Measurements from ENCODE around the gene FIP1L1.
"Not testable (repeated sequence)": the region's sequence is repeated elsewhere in the genome, so short reads cannot be mapped to it uniquely, and the experiment has no call there.

The FIP1L1 gene

DNA sequence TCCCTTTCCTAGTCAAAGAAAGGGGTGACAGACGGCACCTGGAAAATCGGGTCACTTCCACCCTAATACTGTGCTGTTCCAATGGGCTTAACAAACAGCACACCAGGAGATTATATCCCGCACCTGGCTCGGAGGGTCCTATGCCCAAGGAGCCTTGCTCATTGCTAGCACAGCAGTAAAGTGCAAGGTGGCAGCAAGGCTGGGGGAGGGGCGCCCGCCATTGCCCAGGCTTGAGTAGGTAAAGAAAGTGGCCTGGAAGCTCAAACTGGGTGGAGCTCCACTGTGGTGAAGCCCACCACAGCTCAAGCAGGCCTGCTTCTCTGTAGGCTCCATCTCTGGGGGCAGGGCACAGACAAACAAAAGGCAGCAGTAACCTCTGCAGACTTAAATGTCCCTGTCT, 89.1 kb downstream of the FIP1L1 start:
- in situ Hi-C loops (cut with MboI; ENCODE audit: low sequenced_read_pairs) = not testable (repeated sequence)

DNA sequence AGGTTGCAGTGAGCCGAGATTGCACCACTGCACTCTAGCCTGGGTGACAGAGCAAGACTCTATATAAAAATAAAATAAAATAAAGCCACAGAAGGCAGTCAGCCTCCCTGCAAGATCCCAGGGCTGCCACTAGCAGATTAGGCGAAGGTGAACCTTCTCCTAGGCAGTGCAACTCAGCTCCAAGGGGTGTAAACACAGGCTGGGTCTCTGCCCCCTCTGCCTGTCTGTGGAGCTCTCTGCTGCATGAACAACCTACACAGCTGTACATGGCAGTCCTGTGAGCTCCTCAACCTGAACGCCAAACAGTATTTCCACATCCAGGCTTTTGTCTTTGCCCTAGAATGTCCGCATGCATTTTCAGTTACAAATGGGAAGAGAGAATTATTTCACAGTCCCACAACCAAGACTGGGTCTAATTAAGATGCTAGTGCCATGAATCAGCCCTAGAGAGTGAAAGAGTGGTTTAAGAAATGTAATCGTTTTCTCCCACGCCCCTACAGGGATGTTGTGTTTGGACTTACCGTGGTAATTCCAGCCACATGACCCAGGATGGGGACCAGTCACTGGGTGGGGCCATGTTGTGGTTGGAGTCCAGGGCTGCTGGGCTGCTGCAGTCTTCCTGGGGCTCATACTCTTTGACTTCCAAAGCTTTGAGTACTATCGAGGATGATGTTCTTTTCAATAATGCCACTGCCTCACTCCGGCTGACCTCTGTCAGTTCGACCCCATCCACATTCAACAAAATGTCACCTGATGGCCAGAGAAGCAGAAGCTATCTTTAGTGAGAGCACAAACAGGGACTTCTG, 99.0 kb downstream of the FIP1L1 start:
- in situ Hi-C loops (cut with MboI; ENCODE audit: low sequenced_read_pairs) = no loop called here

DNA sequence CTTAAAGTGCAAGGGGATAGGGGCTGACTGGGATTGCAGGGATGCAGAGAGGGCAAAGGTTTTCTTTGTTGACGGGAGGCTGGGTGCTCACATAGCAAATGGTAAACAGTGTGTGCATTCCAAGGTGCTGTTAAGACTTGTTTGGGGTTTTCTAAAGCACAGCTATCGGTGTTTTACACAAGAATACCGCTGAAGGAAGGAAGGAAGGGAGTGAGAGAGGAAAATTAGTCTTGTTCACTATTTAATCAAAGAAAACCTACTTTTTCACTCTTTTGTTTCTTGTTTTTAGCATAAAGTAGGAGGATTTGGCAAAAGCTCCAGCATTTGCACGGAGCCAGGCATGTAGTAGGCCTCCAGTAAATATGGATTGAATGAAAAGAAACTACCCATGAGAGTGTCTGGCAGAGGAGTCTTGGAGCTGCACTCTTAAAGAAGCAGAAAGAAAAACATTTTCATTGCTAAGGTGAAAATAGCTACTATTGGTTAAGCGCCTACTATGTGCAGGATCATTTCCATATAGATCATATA, 99.7 kb downstream of the FIP1L1 start:
- in situ Hi-C loops (cut with MboI; ENCODE audit: low sequenced_read_pairs) = no loop called here

GRCh38 chr4:53477636-53478035, 100.2 kb downstream of the FIP1L1 start:
- in situ Hi-C loops (cut with MboI; ENCODE audit: low sequenced_read_pairs) = no loop called here

DNA sequence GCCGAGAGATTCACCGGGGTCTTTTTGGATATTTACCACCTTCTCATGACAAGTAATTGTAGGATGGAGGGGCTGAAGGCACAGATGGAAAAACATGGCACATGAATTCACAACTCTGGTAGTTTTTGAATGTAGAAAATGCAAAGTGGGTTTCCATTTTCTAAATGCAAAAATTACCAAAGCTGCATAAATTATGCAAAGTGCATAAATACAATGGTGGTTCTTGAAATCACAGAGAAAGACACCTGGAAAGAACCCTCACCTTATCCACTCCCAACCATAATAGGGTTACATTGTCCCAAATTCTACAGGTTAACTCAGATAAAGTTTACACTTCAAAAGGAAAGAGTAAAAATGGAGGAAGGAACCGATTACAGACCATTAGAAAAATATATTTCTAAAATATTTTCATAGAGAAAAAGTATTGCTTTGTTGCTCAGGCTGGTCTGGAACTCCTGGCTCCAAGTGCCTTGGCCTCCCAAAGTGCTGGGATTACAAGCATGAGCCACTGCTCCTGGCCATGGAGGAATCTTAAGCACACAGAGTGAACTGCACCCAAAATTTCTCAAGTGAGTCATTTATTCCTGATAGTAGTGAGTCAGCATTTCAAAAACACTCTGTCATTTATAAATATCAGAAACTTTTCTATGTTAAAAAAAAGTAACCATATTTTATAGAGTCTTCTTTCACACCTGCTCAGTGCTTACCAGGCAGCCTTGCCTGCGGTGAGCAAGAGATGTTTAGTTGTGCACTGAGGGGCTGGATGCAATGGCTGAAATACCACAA, 101.4 kb downstream of the FIP1L1 start:
- in situ Hi-C loops (cut with MboI; ENCODE audit: low sequenced_read_pairs) = no loop called here

GRCh38 chr4:53479736-53480525, 102.5 kb downstream of the FIP1L1 start:
- in situ Hi-C loops (cut with MboI; ENCODE audit: low sequenced_read_pairs) = no loop called here

DNA sequence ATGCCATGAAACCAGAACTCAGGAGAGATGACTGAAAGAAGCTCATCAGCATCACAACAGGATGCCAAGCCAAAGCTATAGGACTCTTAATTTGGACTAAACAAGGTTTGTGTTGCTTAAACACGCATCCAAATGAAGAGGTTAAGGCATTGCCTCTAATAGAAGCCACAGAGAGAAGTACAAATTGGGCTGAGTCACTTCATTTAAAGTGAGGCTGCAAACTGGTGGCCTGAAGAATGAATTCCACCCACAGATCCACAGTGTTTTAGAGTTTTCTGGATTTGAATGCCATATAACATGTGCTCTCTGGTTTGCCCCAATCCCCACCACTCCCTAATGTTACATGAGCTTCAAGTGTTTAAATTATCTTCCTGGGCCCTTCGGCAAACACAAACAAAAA, 103.5 kb downstream of the FIP1L1 start:
- in situ Hi-C loops (cut with MboI; ENCODE audit: low sequenced_read_pairs) = no loop called here

- in situ Hi-C loops (cut with MboI; ENCODE audit: low sequenced_read_pairs) = no loop called here
These were observed 104.1 kb downstream of the FIP1L1 start for GRCh38 chr4:53481586-53481985.

DNA sequence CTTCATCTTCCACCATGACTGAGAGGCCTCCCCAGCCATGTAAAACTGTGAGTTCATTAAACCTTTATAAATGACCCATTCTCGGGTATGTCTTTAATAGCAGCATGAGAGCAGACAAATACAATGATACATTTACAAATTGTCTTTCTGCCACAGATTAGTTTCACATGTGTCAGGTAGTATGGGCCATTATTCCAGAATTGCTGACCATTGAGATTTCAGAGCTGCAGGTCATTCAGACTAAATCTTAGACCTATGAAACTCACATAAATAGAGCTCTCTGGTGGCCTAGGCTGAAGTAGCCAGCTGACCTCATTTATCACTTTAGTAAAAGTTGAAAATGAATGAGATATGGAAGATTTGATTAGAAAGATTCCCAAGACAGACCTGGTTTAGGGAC, 105.8 kb downstream of the FIP1L1 start:
- in situ Hi-C loops (cut with MboI; ENCODE audit: low sequenced_read_pairs) = no loop called here

GRCh38 chr4:53484911-53485657, 107.6 kb downstream of the FIP1L1 start:
- in situ Hi-C loops (cut with MboI; ENCODE audit: low sequenced_read_pairs) = no loop called here

DNA sequence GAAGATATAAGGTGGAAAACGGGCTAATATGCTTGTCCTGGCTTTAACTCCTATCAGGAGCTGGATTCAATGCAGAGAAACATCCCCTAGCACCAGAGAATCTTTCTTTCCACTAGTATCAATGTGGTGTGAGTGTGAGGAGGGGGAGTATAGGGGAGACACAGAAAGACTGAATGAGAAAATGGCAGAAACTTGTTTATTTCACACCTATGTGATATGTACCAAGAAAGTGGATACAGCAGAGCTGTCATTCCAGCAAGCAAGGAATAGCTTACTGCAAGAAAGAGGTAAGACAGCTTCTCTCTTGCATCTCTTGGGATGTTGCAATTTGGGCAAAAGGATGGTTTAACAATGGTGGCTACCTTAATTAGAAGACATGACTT, 108.2 kb downstream of the FIP1L1 start:
- in situ Hi-C loops (cut with MboI; ENCODE audit: low sequenced_read_pairs) = no loop called here

DNA sequence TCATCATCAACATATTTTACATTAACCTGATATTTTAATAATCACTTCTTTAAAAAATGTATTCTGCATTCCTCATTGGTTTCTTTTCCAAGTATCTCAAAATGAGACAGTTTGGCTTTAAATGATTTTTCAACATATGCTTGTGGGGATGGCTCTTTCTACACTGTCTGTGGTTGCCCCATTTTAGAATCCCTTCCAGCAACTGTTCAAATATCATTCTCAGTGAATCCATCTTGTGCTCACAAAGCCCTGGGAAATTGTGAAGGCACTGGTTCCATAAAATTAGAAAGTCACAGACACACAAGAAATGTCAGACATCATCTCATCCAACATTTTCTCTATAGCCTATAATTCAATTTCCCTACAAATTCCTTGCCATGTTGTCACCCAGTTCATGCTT, 110.3 kb downstream of the FIP1L1 start:
- in situ Hi-C loops (cut with MboI; ENCODE audit: low sequenced_read_pairs) = no loop called here

GRCh38 chr4:53489279-53489889, 111.9 kb downstream of the FIP1L1 start:
- in situ Hi-C loops (cut with MboI; ENCODE audit: low sequenced_read_pairs) = no loop called here

DNA sequence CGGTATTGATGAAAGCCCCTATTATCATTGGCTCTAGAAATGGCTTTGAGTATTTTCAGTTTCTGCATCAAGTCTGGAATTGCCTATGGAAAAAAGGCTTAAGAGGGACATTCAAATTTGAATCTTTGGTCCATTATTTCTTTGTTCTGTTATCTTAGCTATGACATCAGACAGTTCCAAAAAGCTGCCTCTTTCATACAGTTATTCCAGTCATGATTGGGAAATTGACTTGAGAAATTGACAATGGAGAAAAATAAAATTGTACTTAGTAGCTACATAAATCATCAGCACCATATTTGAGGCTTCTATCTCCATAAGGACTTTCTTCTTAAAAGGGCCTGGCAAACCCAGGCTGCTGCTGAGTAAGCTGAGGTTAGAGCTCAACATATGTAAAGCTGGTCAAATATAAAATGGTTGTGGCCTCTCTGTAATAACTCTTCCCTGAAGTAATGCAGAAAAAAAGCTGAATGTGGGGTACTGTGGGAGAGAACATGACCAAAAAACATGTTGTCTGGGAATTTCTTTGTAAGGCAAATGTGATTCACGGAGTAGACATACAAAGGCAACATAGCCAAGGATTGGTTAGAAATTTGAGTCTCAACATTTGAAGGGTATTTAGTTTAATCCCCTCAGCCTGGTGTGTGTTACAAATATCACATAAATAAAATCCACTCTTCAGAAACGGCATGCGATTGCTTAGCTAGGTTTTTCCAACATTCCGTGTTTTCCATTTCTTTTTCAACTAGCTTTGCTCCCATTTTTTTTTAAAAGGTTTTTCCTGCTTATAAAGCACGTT, 112.9 kb downstream of the FIP1L1 start:
- in situ Hi-C loops (cut with MboI; ENCODE audit: low sequenced_read_pairs) = no loop called here

DNA sequence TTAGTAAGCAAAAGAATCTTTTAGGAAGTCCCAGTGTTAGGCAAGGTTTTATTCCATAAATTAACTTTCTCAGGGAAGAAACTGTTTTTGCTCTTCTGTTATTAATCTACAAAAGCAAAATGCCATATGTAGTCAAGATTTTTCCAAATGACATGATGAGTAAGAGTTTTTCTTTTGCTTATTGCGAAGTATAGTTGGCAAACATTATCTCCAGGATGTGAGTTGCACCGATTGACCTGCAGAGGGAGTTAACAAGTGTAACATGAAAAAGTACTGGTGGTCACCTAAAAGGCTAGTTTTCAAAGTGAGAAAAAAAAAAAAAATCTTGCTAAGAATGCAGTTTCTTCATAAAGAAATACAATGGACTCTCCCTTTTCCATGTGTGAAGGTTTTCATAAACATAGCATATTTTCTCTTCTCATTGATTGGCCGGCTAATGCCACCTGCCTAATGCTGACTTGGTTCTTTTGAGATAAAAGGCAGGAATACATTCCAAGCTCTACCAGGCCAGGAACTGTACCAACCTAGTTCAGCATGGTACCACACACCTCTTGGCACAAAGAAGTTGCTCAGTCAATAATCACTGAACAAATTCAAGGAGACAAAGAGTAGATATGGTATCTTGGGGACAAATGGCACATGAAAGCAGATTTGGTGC, 113.7 kb downstream of the FIP1L1 start:
- in situ Hi-C loops (cut with MboI; ENCODE audit: low sequenced_read_pairs) = no loop called here

DNA sequence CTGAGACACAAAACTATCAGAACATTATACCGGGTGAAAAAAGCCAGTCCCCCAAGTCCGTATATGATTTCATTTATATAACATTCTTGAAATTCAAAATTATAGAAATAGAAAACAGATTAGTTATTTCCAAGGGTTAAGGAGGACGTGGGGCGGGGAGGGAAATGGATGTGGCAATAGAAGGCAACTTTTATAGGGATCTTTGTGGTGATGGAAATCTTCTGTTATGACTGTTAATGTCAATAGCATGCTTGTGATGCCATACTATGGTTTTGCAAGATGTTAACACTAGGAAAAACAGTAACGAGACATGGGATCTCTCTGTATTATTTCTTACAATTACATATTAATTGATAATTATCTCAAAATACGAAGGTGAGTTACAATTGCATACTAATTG, 117.4 kb downstream of the FIP1L1 start:
- in situ Hi-C loops (cut with MboI; ENCODE audit: low sequenced_read_pairs) = no loop called here

- in situ Hi-C loops (cut with MboI; ENCODE audit: low sequenced_read_pairs) = no loop called here
These were observed 120.2 kb downstream of the FIP1L1 start for GRCh38 chr4:53497487-53498244.

DNA sequence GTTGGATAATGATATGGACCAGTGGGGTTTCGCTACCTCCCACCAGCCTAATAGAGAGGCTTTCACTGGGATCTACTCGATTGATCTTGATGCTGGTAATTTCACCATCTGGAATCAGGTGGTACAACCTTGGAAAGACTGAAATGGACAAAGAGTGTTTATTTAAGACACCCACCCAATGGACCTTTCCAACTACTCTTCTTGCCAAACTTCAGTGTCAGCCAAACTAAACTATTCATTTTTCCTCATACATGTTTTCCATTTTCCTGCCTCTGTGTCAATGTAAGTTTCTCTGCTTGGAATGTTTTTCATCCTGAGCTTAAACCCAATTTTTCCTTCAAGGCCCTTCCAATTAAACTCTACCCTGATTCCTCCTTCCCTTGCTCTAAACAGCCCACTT, 121.3 kb downstream of the FIP1L1 start:
- in situ Hi-C loops (cut with MboI; ENCODE audit: low sequenced_read_pairs) = no loop called here
